ENCODE data around the gene LIN7B.

- TF ChIP-seq EZH2 (IDR thresholded peaks at IDR 0.05) (no peak), POLR2AphosphoS5 (IDR thresholded peaks at IDR 0.05; ENCODE audit: borderline replicate concordance, low read depth, low read length) (peak; percentile 21), FOXP2 (optimal IDR thresholded peaks at IDR 0.05; ENCODE audit: control extremely low read depth, extremely low read length, insufficient read depth) (no peak)
Measured at GRCh38 chr19:49150106-49150943, 36.2 kb downstream of the LIN7B start.
